ENCODE data around the gene WLS.

DNA sequence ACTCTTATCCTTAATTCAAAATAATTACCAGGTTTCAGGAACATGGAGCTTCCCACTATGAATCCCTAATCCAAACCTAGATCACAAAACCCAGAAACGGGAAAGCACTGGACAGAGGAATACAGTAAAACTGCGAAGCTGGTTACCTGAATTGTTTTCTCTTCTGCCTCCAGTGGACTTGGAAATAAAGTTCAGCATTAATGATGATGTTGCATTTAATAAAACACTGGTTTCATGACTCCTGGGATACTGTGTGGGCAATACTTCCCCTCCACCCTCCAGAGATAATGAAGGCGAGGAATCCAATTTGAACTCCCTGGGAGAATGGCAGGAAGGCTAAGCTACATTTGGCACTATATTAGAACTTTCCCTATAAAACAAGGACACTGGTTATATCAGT is 65.1 kb downstream of the WLS start:
- TF ChIP-seq POLR2A (IDR thresholded peaks at IDR 0.05; ENCODE audit: low read length) = no peak
- TF ChIP-seq GATA1 (IDR thresholded peaks at IDR 0.05; ENCODE audit: low read depth, low read length) = no peak
